Stimulated activated naive B cell treated with anti-CD40 and anti-IgM and Interleukin-4, amounts not matched to agents 10 μg/mL and 1 μg/mL and 100 μg/mL, for 72 hours (primary cell): Measurements from ENCODE around the gene CHMP2B.
"Not testable (repeated sequence)": the region's sequence is repeated elsewhere in the genome, so short reads cannot be mapped to it uniquely, and the experiment has no call there.

Source experiments
- ATAC-seq, 2 donors: fragments of 150-1000 bp; cut with Tn5 transposase; replicated peaks; 2 replicates each; pipeline ENCODE4 v1.10.0; 2021; ENCODE audit warnings: moderate library complexity in 1 of 2
- DNase-seq: peaks from one replicate; pipeline ENCODE4 v3.0.0; 2021
- H3K27ac Mint-ChIP-seq: one replicate; pipeline ENCODE4 v1.8.0; 2022; ENCODE audit warnings: mild to moderate bottlenecking, mixed read lengths
- H3K27me3 Mint-ChIP-seq, 2 donors: one replicate each; pipeline ENCODE4 v1.8.0; 2022; ENCODE audit warnings: mixed read lengths in 2 of 2
- H3K36me3 Mint-ChIP-seq, 2 donors: one replicate each; pipeline ENCODE4 v1.8.0; 2022; ENCODE audit warnings: mixed read lengths in 2 of 2, mild to moderate bottlenecking in 1 of 2
- H3K4me1 Mint-ChIP-seq, 2 donors: one replicate each; pipeline ENCODE4 v1.8.0; 2022; ENCODE audit warnings: mixed read lengths in 2 of 2, mild to moderate bottlenecking in 1 of 2
- H3K4me3 Mint-ChIP-seq, 2 donors: one replicate each; pipeline ENCODE4 v1.8.0; 2022; ENCODE audit warnings: mild to moderate bottlenecking in 2 of 2, mixed read lengths in 2 of 2, moderate library complexity in 1 of 2
- H3K9me3 Mint-ChIP-seq, 2 donors: one replicate each; pipeline ENCODE4 v1.8.0; 2022; ENCODE audit warnings: mixed read lengths in 2 of 2, mild to moderate bottlenecking in 1 of 2

The CHMP2B gene

DNA sequence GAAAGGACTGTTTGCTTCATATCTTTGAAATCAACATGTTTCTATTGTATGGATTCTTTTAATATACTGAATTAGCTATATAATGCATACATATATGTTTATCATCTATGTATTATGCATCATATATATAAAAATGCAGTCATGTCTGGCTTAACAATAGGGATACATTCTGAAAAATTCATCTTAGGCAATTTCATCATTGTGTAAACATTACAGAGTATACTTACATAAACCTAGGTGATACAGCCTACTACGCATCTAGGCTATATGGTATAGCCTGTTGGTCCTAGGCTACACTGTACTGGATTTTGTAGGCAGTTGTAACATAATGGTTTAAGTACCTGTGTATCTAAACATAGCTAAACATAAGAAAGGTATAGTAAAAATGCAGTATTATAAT, 21.7 kb downstream of the CHMP2B start:
- Mint-ChIP-seq H3K4me3 (no peak overlapping the region), H3K36me3 (peaks cover 25 to 36% of the 10 kb centered on the region in 2 donors), H3K27me3 (no peaks in the 10 kb centered on the region), H3K27ac (no peak overlapping the region), H3K4me1 (peaks cover 0 to 6% of the 10 kb centered on the region in 2 donors), H3K9me3 (no peaks in the 10 kb centered on the region)
- ATAC-seq (no peak), DNase-seq (no peak)

DNA sequence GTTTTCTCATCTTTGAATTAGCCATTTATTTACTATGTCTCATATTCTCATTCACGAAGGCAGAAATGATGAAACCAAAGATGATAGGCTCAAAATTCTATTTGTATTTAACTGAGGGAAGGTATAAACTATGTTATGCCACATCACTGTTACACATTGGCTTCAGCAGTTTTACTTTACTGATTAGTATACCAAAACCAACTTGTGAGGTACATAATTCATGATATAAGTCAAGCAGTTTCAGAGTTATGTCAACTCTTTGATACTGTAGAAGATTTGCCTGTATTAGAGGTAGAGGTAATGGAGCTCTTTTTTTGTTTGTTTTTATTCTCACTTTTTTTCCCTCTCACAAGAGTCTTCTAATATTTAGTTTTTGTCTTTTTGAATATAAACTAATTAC, 22.9 kb downstream of the CHMP2B start:
- no peaks in the 10 kb centered on the region for H3K27me3 Mint-ChIP-seq
- DNase-seq (no peak), ATAC-seq (no peak)
- no peaks in the 10 kb centered on the region for H3K9me3 Mint-ChIP-seq
- no peak overlapping the region for H3K27ac Mint-ChIP-seq
- H3K36me3 Mint-ChIP-seq = peaks cover 28 to 33% of the 10 kb centered on the region in 2 donors
- peaks cover 0 to 6% of the 10 kb centered on the region in 2 donors for H3K4me1 Mint-ChIP-seq
- H3K4me3 Mint-ChIP-seq = no peak overlapping the region

DNA sequence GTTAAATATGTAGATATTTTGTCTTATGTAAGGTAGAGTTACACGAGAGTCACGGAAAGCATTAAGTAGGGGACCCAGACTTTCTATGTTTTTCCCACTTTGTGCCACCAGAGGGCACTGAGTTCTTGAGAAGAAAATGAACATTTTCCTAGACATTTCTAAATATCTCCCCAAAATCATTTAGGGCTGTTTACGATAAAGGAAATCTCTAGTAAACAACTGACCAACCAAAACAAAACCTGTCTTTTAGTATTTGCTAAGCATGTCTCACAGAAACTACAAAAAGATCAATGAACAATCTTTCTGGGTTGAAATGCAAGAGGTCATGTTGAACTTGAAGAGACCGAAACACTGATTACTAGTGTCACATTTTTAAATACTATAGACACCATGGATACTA, 33.2 kb downstream of the CHMP2B start:
- ATAC-seq (peak in 1 of 2 donors; percentile 27), DNase-seq (no peak)
- H3K9me3 Mint-ChIP-seq = no peaks in the 10 kb centered on the region
- no peaks in the 10 kb centered on the region for H3K27me3 Mint-ChIP-seq
- H3K36me3 Mint-ChIP-seq = peaks cover 3 to 16% of the 10 kb centered on the region in 2 donors
- no peak overlapping the region for H3K4me3 Mint-ChIP-seq
- no peak overlapping the region for H3K27ac Mint-ChIP-seq
- peaks cover 3 to 7% of the 10 kb centered on the region in 2 donors for H3K4me1 Mint-ChIP-seq

DNA sequence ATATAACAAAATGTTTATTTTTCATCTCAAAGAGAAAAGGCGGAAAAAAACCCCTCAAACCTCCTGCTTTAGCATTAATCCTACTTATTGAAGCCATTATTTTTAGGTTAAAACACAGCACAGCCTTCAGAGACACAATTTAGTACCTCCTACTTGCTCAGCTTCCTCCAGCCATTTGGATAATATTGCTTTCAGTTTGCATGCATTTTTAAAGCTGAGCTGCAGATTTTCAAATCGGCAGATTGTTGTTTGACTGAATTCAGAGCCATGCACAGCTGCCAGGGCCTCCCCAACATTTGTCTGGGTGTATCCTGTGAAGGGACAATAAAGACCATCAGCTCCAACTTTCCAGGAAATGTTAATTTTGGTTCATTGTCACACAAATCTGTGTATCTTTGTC, 34.8 kb downstream of the CHMP2B start:
- no peak overlapping the region for H3K4me3 Mint-ChIP-seq
- ATAC-seq = no peak
- H3K9me3 Mint-ChIP-seq = no peaks in the 10 kb centered on the region
- peaks cover 3 to 7% of the 10 kb centered on the region in 2 donors for H3K4me1 Mint-ChIP-seq
- H3K36me3 Mint-ChIP-seq = peaks cover 3 to 8% of the 10 kb centered on the region in 2 donors
- no peak overlapping the region for H3K27ac Mint-ChIP-seq
- H3K27me3 Mint-ChIP-seq = no peaks in the 10 kb centered on the region
- no peak for DNase-seq

DNA sequence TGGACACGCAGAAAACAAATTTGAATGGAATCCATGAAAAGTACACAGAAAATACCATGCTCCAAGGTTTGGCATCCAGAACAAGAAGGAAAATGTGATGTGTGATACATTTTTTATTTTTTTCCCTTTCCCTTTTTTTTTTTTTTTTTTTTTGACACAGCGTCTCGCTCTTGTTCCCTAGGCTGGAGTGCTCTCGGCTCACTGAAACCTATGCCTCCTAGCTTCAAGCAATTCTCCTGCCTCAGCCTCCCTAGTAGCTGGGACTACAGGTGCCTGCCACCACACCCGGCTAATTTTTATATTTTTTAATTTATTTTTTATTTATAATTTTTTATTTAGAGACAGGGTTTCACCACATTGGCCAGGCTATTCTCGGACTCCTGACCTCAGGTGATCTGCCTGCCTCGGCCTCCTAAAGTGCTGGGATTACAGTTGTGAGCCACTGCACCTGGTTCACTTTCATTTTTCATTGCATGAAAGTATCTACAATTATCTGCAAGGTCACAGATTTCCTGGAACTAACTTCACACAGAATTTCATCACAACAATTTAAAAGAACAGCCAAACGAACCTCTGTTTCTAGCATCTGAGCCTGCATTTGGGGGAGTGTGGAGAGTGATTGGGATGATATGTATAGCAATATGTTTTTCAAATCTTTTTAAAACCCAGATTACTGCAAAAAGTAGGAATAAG, 41.0 kb downstream of the CHMP2B start:
- H3K36me3 Mint-ChIP-seq = no peaks in the 10 kb centered on the region
- H3K27ac Mint-ChIP-seq = no peak overlapping the region

DNA sequence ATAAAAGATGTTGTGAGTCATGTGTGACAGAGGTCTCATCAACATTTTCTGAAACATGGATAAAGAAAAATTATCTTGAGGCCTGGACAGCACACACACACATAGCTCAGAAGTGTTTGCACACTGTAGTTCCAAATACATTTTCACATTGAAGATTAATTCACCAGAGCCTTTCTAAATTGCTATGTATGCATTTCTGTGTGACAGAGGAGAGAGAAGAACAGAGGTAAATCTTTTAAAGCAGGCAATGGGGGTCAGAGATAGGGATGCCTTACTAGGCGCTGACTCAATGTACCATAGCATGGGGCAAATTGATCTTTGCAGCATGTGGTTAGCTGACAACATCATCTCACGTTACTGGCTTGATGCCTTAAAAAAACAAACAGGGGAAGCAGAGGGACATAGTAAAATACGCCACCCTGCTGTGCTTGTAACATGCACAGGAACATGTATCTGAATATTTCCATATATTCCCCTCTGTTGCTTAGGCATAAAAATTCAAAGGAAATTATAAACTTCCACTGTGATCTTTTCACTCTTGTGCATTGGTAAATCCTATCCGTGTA, 41.6 kb downstream of the CHMP2B start:
- no peak for ATAC-seq
- no peaks in the 10 kb centered on the region for H3K27me3 Mint-ChIP-seq
- H3K9me3 Mint-ChIP-seq = no peaks in the 10 kb centered on the region
- no peak overlapping the region for H3K4me3 Mint-ChIP-seq
- no peak for DNase-seq
- peaks cover 13 to 19% of the 10 kb centered on the region in 2 donors for H3K4me1 Mint-ChIP-seq
- H3K36me3 Mint-ChIP-seq = no peaks in the 10 kb centered on the region
- H3K27ac Mint-ChIP-seq = no peak overlapping the region

More for the DNA sequence above, 41.0 kb downstream of the CHMP2B start:
- Mint-ChIP-seq H3K27me3 (no peaks in the 10 kb centered on the region), H3K4me1 (peaks cover 10 to 13% of the 10 kb centered on the region in 2 donors), H3K4me3 (no peak overlapping the region), H3K9me3 (no peaks in the 10 kb centered on the region)
- no peak for DNase-seq
- no peak for ATAC-seq

DNA sequence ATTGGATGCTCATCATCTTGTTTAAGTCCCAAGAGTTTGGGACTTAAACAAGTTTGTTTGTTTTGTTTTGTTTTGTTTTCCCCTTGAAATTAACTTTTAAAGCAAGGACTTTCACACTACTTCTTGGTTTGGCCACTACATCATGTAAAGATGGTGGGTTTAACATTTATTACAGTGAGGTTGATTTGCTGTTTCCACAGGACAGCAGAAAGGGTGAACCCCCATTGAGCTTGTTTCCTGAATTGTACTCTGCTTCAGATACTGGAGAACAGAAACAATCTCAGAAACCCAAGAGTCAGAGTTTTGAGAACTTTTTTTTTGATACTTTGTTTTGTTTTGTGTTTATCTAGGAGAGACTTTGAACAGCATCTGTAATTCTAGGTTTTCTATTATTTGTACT, 42.6 kb downstream of the CHMP2B start:
- no peak overlapping the region for H3K4me3 Mint-ChIP-seq
- H3K4me1 Mint-ChIP-seq = peaks cover 13 to 19% of the 10 kb centered on the region in 2 donors
- H3K27ac Mint-ChIP-seq = no peak overlapping the region

DNA sequence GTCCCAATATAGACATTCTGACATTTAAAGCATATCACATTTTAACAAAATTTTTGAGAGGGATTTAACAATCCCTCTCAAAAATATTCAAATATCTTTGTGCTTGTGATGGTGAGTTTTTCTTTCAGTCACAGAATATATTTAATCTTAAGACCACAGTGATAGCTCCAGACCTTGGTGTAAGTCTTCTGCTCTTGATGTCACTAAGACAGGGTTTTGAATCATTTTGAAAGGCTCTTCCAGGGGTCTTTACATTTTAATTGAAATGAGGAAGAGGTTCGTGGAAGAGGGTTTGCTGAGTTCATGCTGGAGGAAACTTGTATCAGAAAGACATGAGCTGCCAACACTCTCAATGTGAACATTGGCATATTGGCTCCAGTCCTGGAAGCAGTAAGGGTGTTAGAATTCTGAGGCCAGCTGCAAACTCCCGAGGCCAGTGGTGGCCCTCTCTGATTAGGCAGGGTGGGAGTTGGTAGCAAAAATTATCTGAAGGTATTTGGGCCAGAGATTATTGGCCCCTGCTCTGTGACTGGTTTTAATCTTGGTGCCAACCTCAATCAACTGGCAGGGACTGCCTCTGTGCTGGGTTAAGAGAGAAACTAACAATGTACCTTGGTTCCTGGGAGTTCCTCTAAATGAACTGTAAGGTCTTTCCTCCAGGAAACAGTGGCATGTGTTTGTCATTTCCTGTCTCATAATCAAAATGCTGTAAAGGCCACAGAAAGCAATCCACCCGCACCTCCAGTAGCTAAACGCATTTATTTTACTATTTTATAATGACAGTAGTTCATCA, 44.0 kb downstream of the CHMP2B start:
- Mint-ChIP-seq H3K27ac (peak overlapping the region; percentile 42), H3K9me3 (no peaks in the 10 kb centered on the region), H3K4me1 (peaks cover 13 to 19% of the 10 kb centered on the region in 2 donors), H3K27me3 (no peaks in the 10 kb centered on the region), H3K36me3 (no peaks in the 10 kb centered on the region), H3K4me3 (no peak overlapping the region)
- ATAC-seq (peak; percentile 44 to 60), DNase-seq (no peak)

More for the DNA sequence above, 42.6 kb downstream of the CHMP2B start:
- no peaks in the 10 kb centered on the region for H3K9me3 Mint-ChIP-seq
- H3K36me3 Mint-ChIP-seq = no peaks in the 10 kb centered on the region
- DNase-seq (no peak), ATAC-seq (no peak)
- H3K27me3 Mint-ChIP-seq = no peaks in the 10 kb centered on the region

DNA sequence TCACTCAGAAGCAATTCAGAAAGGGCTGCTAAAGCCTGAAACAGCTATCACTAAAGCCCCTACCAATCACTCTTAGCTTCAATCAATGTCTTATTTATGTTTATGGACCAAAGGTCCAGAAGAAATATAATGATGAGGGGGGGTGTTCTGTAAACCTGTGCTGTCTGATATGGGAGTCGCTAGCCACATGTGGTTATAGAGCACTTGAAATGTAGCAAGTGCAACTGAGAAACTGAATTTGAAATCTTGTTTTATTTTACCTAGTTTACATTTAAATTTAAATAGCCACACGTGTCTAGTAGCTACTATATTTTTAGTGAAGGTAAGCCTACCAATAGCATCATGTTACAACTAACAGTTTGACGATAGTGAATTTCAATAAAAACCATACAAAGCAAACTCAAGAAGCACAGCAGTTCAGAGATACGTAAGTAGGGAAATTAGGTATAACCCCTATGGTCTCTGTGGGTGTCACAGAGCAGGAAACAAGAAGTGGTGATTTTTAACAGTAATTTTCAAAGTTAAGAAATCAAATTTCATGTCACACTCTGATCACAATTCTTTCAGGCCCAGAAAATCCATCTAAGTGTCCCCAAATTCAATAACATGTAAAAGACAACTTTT, 45.7 kb downstream of the CHMP2B start:
- Mint-ChIP-seq H3K9me3 (no peaks in the 10 kb centered on the region), H3K27me3 (no peaks in the 10 kb centered on the region), H3K36me3 (no peaks in the 10 kb centered on the region), H3K27ac (peak overlapping the region; percentile 51), H3K4me1 (peaks cover 13 to 19% of the 10 kb centered on the region in 2 donors), H3K4me3 (peak overlapping the region in 1 of 2 donors; percentile 37)
- ATAC-seq = peak; percentile 96 to 97
- no peak for DNase-seq

DNA sequence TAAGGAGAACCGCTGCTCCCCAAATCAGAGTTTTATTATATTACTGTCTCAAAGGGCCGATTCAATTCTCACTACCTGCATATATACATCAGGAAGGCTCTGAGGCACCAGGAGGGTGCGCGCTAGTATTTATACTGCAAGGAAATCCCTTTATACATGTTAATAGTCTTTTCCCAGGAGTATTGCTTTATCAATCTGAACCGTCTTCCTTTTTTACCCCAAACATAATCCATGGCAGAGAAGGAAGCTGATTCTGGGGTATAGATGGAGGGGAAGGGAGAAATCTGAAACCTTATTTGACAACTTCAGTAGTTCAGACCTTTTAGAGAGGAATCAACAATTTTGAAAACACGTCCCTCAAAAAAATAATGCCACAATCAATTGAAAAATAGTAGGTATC, 49.4 kb downstream of the CHMP2B start, which contains the start of gene POU1F1:
Gene POU1F1 (minus strand): TSS at position 101 of the 400 bp plus-strand sequence. CDS start 122 bp downstream, outside the sequence.
- H3K4me1 Mint-ChIP-seq = peaks cover 6 to 11% of the 10 kb centered on the region in 2 donors
- H3K27me3 Mint-ChIP-seq = no peaks in the 10 kb centered on the region
- no peak for ATAC-seq
- H3K27ac Mint-ChIP-seq = no peak within 1 kb of the TSS
- H3K4me3 Mint-ChIP-seq = no peak within 1 kb of the TSS
- no peaks in the 10 kb centered on the region for H3K36me3 Mint-ChIP-seq
- no peaks in the 10 kb centered on the region for H3K9me3 Mint-ChIP-seq
- DNase-seq = no peak

DNA sequence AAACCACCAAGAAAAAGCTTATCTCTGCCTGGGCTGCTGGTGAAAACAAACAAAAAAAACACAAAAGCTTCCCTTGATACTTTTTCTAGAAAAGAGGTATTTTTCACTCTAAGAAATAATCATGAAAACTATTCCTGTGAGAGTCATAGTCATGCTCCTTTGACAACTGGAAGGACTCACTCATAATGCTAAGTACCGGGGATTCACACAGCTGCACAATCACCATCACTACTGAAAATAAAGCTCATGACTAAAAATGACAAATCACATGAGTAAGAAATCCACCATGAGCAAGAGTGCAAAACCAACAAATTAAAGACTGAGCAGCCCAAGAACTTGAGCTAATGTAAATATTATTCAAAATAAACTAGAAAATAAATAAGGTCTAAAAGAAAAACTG, 59.9 kb downstream of the CHMP2B start:
- no peaks in the 10 kb centered on the region for H3K9me3 Mint-ChIP-seq
- ATAC-seq = peak in 1 of 2 donors; percentile 53
- DNase-seq = no peak
- H3K36me3 Mint-ChIP-seq = no peaks in the 10 kb centered on the region
- H3K27me3 Mint-ChIP-seq = no peaks in the 10 kb centered on the region
- no peak overlapping the region for H3K4me3 Mint-ChIP-seq
- H3K27ac Mint-ChIP-seq = no peak overlapping the region
- H3K4me1 Mint-ChIP-seq = no peaks in the 10 kb centered on the region

DNA sequence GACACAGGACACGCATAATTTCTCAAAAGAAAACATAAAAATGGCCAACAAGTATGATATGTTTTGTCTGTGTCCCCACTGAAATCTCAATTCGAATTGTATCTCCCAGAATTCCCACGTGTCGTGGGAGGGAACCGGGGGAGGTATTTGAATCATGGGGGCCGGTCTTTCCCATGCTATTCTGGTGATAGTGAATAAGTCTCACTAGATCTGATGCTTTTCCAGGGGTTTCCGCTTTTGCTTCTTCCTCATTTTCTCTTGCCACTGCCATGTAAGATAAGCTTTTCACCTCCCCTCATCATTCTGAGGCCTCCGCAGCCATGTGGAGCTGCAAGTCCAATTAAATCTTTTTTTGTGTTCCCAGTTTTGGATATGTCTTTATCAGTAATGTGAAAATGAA, 61.3 kb downstream of the CHMP2B start:
- no peaks in the 10 kb centered on the region for H3K36me3 Mint-ChIP-seq
- no peak overlapping the region for H3K27ac Mint-ChIP-seq
- H3K27me3 Mint-ChIP-seq = no peaks in the 10 kb centered on the region
- no peaks in the 10 kb centered on the region for H3K4me1 Mint-ChIP-seq
- DNase-seq (no peak), ATAC-seq (no peak)
- no peaks in the 10 kb centered on the region for H3K9me3 Mint-ChIP-seq
- H3K4me3 Mint-ChIP-seq = no peak overlapping the region

DNA sequence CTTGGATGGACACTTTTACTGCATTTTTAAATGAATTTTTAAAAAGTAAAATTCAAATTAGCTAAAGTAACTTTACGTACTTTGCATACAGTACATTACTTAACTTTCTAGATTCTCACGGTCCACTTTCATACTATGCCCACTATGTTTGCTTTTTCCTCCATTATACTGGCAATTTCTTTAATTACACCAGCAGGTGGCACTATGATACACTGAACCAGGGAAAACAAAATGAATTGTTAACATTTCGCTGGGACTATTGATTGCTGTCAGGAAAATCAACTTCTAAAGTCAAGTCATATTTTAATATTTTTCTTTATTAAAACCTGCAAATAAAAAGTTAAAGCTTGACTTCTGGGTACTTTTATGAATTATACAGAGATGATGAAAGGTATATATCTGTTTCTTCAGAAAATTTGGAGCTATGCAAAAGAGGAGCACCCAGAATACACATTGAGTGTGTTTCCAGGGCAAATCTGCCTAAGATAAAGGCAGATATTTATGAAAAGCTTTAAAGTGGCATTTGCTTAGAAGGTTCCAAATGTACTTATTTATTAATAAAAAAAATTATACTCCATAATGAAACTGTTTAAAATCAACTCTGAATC, 71.1 kb downstream of the CHMP2B start:
- H3K27me3 Mint-ChIP-seq = no peaks in the 10 kb centered on the region
- H3K4me1 Mint-ChIP-seq = peaks cover 0 to 2% of the 10 kb centered on the region in 2 donors
- no peaks in the 10 kb centered on the region for H3K9me3 Mint-ChIP-seq
- H3K4me3 Mint-ChIP-seq = no peak overlapping the region
- ATAC-seq (peak; percentile 65 to 67), DNase-seq (no peak)
- no peak overlapping the region for H3K27ac Mint-ChIP-seq
- no peaks in the 10 kb centered on the region for H3K36me3 Mint-ChIP-seq

DNA sequence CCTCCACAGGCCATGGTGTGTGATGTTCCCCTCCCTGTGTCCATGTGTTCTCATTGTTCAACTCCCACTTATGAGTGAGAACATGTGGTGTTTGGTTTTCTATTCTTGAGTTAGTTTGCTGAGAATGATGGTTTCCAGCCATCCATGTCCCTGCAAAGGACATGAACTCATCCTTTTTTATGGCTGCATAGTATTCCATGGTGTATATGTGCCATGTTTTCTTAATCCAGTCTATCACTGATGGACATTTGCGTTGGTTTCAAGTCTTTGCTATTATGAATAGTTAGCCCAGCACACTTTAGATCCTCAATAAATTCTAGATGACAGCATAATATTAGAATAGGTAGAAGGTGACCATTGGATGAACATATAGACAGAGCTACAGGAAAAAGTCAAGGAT, 77.9 kb downstream of the CHMP2B start:
- not testable (repeated sequence) for H3K4me1 Mint-ChIP-seq, H3K9me3 Mint-ChIP-seq, H3K27ac Mint-ChIP-seq, ATAC-seq, DNase-seq, H3K4me3 Mint-ChIP-seq, H3K27me3 Mint-ChIP-seq, H3K36me3 Mint-ChIP-seq
